Osteocyte (in vitro differentiated cells): ENCODE results near the gene RFC2. TPM values are rescaled to one million over a fixed set of nuclear protein-coding genes. Genes with fewer than 3 reads are reported as not detected.

Source experiments
- DNase-seq: peaks from one replicate; pipeline ENCODE4 v3.0.0; 2021; ENCODE audit warnings: mixed read lengths; ENCODE audit not compliant: unreplicated experiment; ENCODE audit errors: extremely low spot score
- H3K27ac Mint-ChIP-seq: one replicate; pipeline ENCODE4 v1.8.0; 2021; ENCODE audit warnings: mild to moderate bottlenecking, mixed read lengths; ENCODE audit not compliant: unreplicated experiment
- H3K27me3 Mint-ChIP-seq: one replicate; pipeline ENCODE4 v1.8.0; 2021; ENCODE audit warnings: mixed read lengths; ENCODE audit not compliant: unreplicated experiment
- H3K36me3 Mint-ChIP-seq: one replicate; pipeline ENCODE4 v1.8.0; 2021; ENCODE audit warnings: mixed read lengths; ENCODE audit not compliant: unreplicated experiment
- H3K4me1 Mint-ChIP-seq: one replicate; pipeline ENCODE4 v1.8.0; 2021; ENCODE audit warnings: mixed read lengths; ENCODE audit not compliant: unreplicated experiment
- H3K4me3 Mint-ChIP-seq: one replicate; pipeline ENCODE4 v1.8.0; 2021; ENCODE audit warnings: mild to moderate bottlenecking, moderate library complexity, mixed read lengths; ENCODE audit not compliant: unreplicated experiment
- H3K9me3 Mint-ChIP-seq: one replicate; pipeline ENCODE4 v1.8.0; 2021; ENCODE audit warnings: mixed read lengths; ENCODE audit not compliant: unreplicated experiment
- CTCF ChIP-seq: fragments of 200-600 bp; sonication (generic); IDR thresholded peaks from 2 replicates; pipeline ENCODE4 v1.5.0; 2021; ENCODE audit warnings: antibody characterized with exemption, mild to moderate bottlenecking, moderate library complexity
- total RNA-seq: library from RNA; stranded (reverse); gene quantifications from 2 replicates; pipeline ENCODE4 v1.2.1, GENCODE V29; 2021

RFC2 gene
- total RNA-seq, 1 donor from 2014 or later = 13.5 TPM

DNA sequence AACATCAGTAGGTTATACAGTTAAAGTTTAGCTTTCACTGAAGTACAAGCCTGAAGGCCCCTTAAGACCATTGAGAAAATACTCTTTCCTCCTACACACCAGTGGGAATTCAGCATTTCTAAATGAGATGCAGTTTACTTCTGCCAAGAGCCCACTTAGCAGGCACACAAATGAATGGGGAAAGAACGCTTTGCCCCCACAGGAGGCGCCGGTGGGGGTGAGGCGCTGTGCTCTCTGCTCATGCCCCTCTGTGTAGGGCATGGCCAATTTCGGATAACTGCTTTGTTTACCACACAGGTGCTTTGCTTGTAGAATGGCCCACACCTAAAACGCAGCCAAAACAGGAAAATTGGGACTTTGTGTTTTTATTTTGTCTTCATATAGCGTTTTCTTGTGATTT is 60.3 kb downstream of the RFC2 start:
- no peak for DNase-seq
- Mint-ChIP-seq H3K4me1 (no peaks in the 10 kb centered on the region), H3K4me3 (no peak overlapping the region), H3K36me3 (peaks cover 41% of the 10 kb centered on the region), H3K27ac (no peak overlapping the region), H3K27me3 (no peaks in the 10 kb centered on the region), H3K9me3 (no peaks in the 10 kb centered on the region)
- no peak for TF ChIP-seq CTCF

GRCh38 chr7:74193054-74193453 is 61.1 kb downstream of the RFC2 start:
- TF ChIP-seq CTCF = no peak
- Mint-ChIP-seq H3K4me1 (peaks cover 8% of the 10 kb centered on the region), H3K9me3 (no peaks in the 10 kb centered on the region), H3K27ac (no peak overlapping the region), H3K27me3 (no peaks in the 10 kb centered on the region), H3K36me3 (peaks cover 46% of the 10 kb centered on the region), H3K4me3 (no peak overlapping the region)
- DNase-seq = no peak

DNA sequence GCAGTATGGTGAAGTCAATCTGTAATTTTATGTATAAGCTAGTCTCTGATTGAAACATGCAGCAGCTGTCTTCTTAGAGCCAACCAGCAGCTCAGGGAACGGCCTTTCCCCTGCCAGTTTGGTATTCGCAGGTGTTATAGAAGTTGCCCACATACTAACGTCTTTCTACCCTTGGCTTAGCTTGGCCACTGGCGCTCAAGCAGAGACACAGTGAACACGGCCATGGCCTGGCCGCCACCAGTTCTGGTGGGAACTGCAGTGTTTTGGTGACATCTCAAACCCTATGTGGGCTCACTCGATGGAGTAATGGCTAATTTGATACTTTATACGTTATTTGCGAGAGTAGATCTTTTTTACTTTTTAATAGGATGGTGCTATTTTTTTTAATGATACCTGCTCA is 63.0 kb downstream of the RFC2 start:
- Mint-ChIP-seq H3K36me3 (peaks cover 49% of the 10 kb centered on the region), H3K27ac (no peak overlapping the region), H3K4me3 (no peak overlapping the region)

GRCh38 chr7:74190259-74190658 is 63.9 kb downstream of the RFC2 start:
- Mint-ChIP-seq H3K27me3 (no peaks in the 10 kb centered on the region), H3K27ac (no peak overlapping the region), H3K4me3 (no peak overlapping the region), H3K9me3 (no peaks in the 10 kb centered on the region), H3K36me3 (peaks cover 49% of the 10 kb centered on the region), H3K4me1 (peaks cover 22% of the 10 kb centered on the region)
- no peak for TF ChIP-seq CTCF
- no peak for DNase-seq

More for the DNA sequence above, 63.0 kb downstream of the RFC2 start:
- no peaks in the 10 kb centered on the region for H3K27me3 Mint-ChIP-seq
- H3K4me1 Mint-ChIP-seq = peaks cover 16% of the 10 kb centered on the region
- DNase-seq = no peak
- no peak for TF ChIP-seq CTCF
- no peaks in the 10 kb centered on the region for H3K9me3 Mint-ChIP-seq

- no peak for DNase-seq
- H3K4me1 Mint-ChIP-seq = peaks cover 35% of the 10 kb centered on the region
- H3K36me3 Mint-ChIP-seq = peaks cover 39% of the 10 kb centered on the region
- no peak overlapping the region for H3K4me3 Mint-ChIP-seq
- no peaks in the 10 kb centered on the region for H3K27me3 Mint-ChIP-seq
- no peak for TF ChIP-seq CTCF
- peak overlapping the region; percentile 63 for H3K27ac Mint-ChIP-seq
- no peaks in the 10 kb centered on the region for H3K9me3 Mint-ChIP-seq
Measured at GRCh38 chr7:74187915-74188675, 66.1 kb downstream of the RFC2 start.
